Activated CD8-positive, alpha-beta memory T cell treated with anti-CD3 and anti-CD28 coated beads, Interleukin-2, amount 10 ng/mL, durations not matched to agents 7 days and 5 days (primary cell): ENCODE data around the gene OR1L8. TPM values are rescaled to one million over a fixed set of nuclear protein-coding genes. Genes with fewer than 3 reads are reported as not detected.
"Not testable (repeated sequence)": the region's sequence is repeated elsewhere in the genome, so short reads cannot be mapped to it uniquely, and the experiment has no call there.

Experiments used
- ATAC-seq: fragments of 150-1000 bp; cut with Tn5 transposase; one replicate; pipeline ENCODE4 v1.10.0; 2021; ENCODE audit warnings: moderate library complexity
- CTCF ChIA-PET: fragments of 350-600 bp; sonication (Branson Sonifier 250); formaldehyde crosslinking; loops from one replicate; lab custom pipeline; 2021; ENCODE audit warnings: antibody characterized with exemption; lab: Charles Lee
- DNase-seq: peaks from one replicate; pipeline ENCODE4 v3.0.0-alpha.2; 2020
- H3K27ac Mint-ChIP-seq: one replicate; pipeline ENCODE4 v1.8.0; 2021; ENCODE audit warnings: mild to moderate bottlenecking, mixed read lengths
- H3K27me3 Mint-ChIP-seq: one replicate; pipeline ENCODE4 v1.8.0; 2021; ENCODE audit warnings: mixed read lengths
- H3K36me3 Mint-ChIP-seq: one replicate; pipeline ENCODE4 v1.8.0; 2021; ENCODE audit warnings: mild to moderate bottlenecking, mixed read lengths
- H3K4me1 Mint-ChIP-seq: one replicate; pipeline ENCODE4 v1.8.0; 2021; ENCODE audit warnings: mixed read lengths
- H3K4me3 Mint-ChIP-seq: one replicate; pipeline ENCODE4 v1.8.0; 2021; ENCODE audit warnings: mild to moderate bottlenecking, moderate library complexity, mixed read lengths
- H3K9me3 Mint-ChIP-seq: one replicate; pipeline ENCODE4 v1.8.0; 2022; ENCODE audit warnings: low read depth, mixed read lengths
- total RNA-seq, 2 experiments: library from RNA; stranded (reverse); gene quantifications; one replicate each; pipeline ENCODE4 v1.2.3, GENCODE V29; 2021

The OR1L8 gene, protein sequence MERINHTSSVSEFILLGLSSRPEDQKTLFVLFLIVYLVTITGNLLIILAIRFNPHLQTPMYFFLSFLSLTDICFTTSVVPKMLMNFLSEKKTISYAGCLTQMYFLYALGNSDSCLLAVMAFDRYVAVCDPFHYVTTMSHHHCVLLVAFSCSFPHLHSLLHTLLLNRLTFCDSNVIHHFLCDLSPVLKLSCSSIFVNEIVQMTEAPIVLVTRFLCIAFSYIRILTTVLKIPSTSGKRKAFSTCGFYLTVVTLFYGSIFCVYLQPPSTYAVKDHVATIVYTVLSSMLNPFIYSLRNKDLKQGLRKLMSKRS
- total RNA-seq: not detected

DNA sequence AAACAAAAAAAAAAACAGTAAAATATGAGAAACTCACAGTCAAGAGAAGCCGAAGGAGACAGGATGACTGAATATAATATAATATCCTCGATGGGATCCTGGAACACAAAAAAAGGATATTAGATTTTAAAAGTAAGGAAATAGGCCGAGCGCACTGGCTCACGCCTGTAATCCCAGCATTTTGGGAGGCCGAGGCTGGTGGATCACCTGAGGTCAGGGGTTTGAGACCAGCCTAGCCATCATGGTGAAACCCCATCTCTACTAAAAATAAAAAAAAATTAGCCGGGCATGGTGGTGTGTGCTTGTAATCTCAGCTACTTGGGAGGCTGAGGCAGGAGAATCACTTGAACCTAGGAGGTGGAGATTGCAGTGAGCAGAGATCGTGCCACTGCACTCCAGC lies at the start of gene OR1L8:
OR1L8 (minus strand) TSS at position 101 of the 400 bp plus-strand sequence. CDS start 14,907 bp downstream, outside the sequence.
- H3K27me3 Mint-ChIP-seq, DNase-seq, H3K36me3 Mint-ChIP-seq, H3K27ac Mint-ChIP-seq, H3K9me3 Mint-ChIP-seq, H3K4me3 Mint-ChIP-seq, ATAC-seq, CTCF ChIA-PET, H3K4me1 Mint-ChIP-seq: not testable (repeated sequence)

DNA sequence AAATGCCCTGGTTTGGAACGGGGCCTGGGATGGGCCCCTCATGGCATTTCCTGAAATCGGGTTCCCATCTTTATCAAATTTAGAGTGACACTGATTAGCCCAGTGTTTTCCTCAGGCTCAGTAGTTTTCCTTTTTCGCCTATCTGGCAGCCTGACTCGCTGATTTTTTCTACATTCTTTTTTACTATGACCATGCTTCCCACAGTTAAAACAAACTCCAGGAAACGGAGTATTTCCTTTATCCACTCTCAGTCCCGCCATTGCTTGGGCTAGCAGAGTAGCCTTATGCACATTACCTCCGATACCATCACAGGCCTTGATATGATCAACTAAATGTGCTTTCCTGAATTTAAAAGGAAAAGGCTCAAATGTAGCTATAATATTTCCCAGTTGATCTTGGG lies 36.8 kb upstream of the OR1L8 start:
- ATAC-seq: no peak
- Mint-ChIP-seq H3K27ac (no peak overlapping the region), H3K4me3 (no peak overlapping the region), H3K36me3 (no peaks in the 10 kb centered on the region), H3K4me1 (no peaks in the 10 kb centered on the region), H3K9me3 (no peaks in the 10 kb centered on the region), H3K27me3 (no peaks in the 10 kb centered on the region)
- CTCF ChIA-PET: no interaction called here
- DNase-seq: no peak

DNA sequence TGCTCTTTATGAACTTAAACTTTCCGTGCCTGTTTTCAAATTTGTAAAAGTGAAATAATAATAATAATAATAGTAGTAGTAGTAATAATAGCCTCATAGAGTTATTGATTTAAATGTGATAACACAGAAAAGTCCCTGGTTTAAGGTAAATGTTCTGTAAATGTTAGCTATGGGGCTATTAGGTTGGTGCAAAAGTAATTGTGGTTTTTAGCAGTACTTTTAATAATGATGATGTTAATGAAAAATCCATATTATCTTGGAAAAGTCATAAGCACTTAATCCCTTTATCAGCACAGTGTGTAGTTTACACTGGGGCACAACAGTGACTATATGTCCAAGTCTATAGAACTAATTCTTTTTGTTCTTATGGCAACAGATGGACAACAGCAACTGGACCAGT lies 31.2 kb upstream of the OR1L8 start, which contains the start of gene OR1Q1:
OR1Q1 (plus strand) TSS at position 377 of the 400 bp plus-strand sequence; CDS start at position 377, 0 bp downstream.
- no peak within 1 kb of the TSS for H3K27ac Mint-ChIP-seq
- ATAC-seq: no peak
- no peak within 1 kb of the TSS for H3K4me3 Mint-ChIP-seq
- H3K27me3 Mint-ChIP-seq: peaks cover 2% of the 10 kb centered on the region
- no peaks in the 10 kb centered on the region for H3K9me3 Mint-ChIP-seq
- CTCF ChIA-PET: no interaction called here
- no peak for DNase-seq
- no peaks in the 10 kb centered on the region for H3K4me1 Mint-ChIP-seq
- no peaks in the 10 kb centered on the region for H3K36me3 Mint-ChIP-seq

DNA sequence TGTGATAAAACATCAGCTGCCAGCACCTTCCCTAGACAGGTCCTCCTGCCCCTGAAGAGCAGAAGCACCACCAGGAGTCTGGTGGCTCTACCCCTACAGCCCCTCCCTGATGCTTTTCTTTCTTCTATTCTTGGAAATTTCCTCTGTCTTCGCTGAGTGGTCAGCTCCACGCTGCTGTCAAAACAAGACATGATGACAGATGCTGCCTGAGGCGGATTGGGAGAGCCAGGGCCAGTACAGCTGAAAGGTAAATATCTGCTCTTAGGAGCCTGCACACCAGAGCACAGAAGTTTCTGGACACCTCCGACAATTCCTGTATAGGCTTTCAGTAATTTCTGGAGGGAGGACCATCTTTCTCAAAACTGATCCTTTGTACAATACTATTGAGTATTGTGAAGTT lies 26.6 kb upstream of the OR1L8 start:
- H3K27ac Mint-ChIP-seq: no peak overlapping the region
- H3K4me1 Mint-ChIP-seq: no peaks in the 10 kb centered on the region
- no peaks in the 10 kb centered on the region for H3K36me3 Mint-ChIP-seq
- H3K27me3 Mint-ChIP-seq: peaks cover 2% of the 10 kb centered on the region
- no peak for ATAC-seq
- no peaks in the 10 kb centered on the region for H3K9me3 Mint-ChIP-seq
- H3K4me3 Mint-ChIP-seq: no peak overlapping the region
- CTCF ChIA-PET: no interaction called here
- DNase-seq: no peak

DNA sequence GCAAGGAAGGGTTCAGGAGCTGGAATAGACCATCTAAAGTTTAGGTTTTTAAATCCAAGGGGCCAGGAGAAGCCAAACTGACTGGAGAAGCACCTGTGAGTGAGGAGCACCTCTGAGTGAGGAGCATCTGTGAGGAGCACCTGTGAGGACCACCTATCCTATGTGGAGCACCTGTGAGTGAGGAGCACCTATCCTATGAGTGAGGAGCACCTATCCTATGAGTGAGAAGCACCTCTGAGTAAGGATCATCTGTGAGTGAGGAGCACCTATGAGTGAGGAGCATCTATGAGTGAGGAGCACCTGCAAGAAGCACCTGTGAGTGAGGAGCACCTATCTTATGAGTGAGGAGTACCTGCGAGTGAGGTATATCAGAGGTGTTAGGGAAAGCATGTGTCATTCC lies 23.4 kb upstream of the OR1L8 start:
- Mint-ChIP-seq H3K27ac (no peak overlapping the region), H3K9me3 (peaks cover 3% of the 10 kb centered on the region), H3K36me3 (no peaks in the 10 kb centered on the region), H3K27me3 (peaks cover 2% of the 10 kb centered on the region), H3K4me3 (no peak overlapping the region), H3K4me1 (no peaks in the 10 kb centered on the region)
- CTCF ChIA-PET: no interaction called here
- DNase-seq (no peak), ATAC-seq (no peak)

DNA sequence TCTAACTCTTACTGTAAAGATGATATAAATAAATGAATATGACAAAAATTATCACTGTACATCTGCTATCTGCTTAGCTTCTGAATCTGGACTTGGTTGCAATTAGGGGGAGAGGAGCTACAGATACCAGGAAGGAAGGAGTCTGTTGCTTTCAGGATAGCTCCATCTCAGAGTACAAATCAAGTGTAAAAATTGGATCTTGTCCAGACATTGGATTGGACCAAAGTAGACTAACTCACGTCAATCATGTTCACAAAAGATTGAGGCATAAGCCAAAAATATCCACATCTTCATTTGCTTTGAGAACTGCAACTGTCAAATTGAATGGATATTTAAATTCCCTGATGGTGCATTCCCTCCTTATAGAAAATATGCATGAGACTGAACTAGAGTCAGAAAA lies 22.5 kb upstream of the OR1L8 start:
- H3K27ac Mint-ChIP-seq: no peak overlapping the region
- ATAC-seq: no peak
- H3K4me3 Mint-ChIP-seq: no peak overlapping the region
- H3K9me3 Mint-ChIP-seq: peaks cover 5% of the 10 kb centered on the region
- H3K36me3 Mint-ChIP-seq: no peaks in the 10 kb centered on the region
- no peak for DNase-seq
- CTCF ChIA-PET: no interaction called here
- H3K27me3 Mint-ChIP-seq: no peaks in the 10 kb centered on the region
- H3K4me1 Mint-ChIP-seq: no peaks in the 10 kb centered on the region

DNA sequence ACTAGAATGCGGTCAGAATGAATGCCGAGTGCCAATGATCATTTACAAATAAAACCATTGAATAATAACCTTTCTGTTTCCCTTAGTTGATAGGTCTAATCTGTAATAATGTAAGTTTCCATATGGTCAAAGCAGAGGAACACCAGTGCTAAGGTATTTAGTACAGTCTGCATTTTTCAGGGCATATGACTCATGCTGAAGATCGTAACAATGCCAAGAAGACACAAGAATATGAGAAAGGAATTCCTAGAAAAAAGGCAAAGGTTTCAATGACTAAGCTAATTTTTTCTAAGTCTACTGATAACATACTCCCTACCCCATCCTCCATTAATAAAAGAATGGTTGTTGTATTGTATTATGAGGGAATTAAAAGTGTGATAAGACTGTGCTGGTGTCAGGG lies 2.8 kb downstream of the OR1L8 start:
- ATAC-seq (no peak), DNase-seq (no peak)
- Mint-ChIP-seq H3K27ac (no peak overlapping the region), H3K27me3 (no peaks in the 10 kb centered on the region), H3K4me1 (no peaks in the 10 kb centered on the region), H3K9me3 (peaks cover 2% of the 10 kb centered on the region), H3K36me3 (no peaks in the 10 kb centered on the region), H3K4me3 (no peak overlapping the region)
- CTCF ChIA-PET: no interaction called here

DNA sequence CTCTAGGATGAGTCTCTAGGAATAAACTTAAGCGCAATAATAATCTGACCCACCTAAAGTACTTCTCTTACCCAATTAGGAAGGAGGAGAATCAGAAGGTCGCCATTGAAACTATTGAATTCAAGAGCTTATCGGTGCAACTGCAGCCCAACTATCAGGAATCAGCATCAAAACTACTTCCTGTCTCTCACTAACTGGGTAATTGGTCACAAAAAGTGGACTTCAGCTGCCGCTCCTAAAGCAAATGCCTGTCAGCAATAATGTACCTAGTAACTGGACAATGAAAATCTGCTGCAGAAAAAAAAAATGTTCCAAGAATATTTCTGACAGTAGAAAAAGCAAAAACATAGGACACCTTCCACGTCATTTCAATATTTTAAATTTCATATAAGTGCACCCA lies 3.3 kb downstream of the OR1L8 start:
- H3K27me3 Mint-ChIP-seq: no peaks in the 10 kb centered on the region

DNA sequence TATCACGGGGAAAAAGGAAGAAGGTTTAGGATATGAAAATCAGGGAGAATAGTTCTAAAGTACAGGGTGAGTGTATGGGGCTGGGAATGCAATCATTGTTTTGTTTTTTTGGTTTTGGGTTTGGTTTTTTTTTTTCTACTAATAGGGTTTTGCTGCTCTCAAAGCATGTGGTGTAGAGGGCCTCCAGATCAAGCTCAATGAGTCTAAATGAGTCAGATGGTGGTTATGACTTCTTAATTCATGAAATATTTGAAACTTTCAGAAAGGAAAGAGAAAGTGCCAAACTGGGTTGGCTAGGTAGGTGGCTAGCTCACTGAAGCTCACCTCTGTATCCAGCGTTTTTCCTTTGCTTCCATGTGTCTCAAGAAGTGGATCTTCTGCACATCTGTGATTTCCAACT lies 10.7 kb downstream of the OR1L8 start:
- CTCF ChIA-PET: interaction anchor here (0.9 kb wide), 1 partner anchor 10 kb away, joined by 3 read pairs; no protein-coding TSS in a partner anchor
- Mint-ChIP-seq H3K27ac (no peak overlapping the region), H3K27me3 (peaks cover 14% of the 10 kb centered on the region), H3K4me3 (no peak overlapping the region), H3K9me3 (peaks cover 2% of the 10 kb centered on the region), H3K36me3 (no peaks in the 10 kb centered on the region), H3K4me1 (peaks cover 12% of the 10 kb centered on the region)
- ATAC-seq: peak; percentile 55
- no peak for DNase-seq

More for the DNA sequence above, 3.3 kb downstream of the OR1L8 start:
- Mint-ChIP-seq H3K27ac (no peak overlapping the region), H3K4me1 (no peaks in the 10 kb centered on the region), H3K36me3 (no peaks in the 10 kb centered on the region), H3K4me3 (no peak overlapping the region), H3K9me3 (peaks cover 2% of the 10 kb centered on the region)
- CTCF ChIA-PET: no interaction called here
- no peak for ATAC-seq
- no peak for DNase-seq

DNA sequence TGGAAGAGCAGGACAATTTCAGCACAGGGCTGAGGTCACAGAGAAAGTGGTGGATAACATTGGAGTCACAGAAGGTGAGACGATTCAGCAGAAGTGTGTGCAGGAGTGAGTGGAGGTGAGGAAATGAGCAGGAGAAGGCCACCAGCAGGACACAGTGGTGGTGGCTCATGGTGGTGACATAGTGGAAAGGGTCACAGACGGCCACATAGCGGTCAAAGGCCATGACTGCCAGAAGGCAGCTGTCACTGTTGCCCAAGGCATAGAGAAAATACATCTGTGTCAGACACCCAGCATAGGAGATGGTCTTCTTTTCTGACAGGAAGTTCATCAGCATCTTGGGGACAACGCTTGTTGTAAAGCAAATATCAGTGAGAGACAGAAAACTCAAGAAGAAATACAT lies 15.3 kb downstream of the OR1L8 start:
- Mint-ChIP-seq H3K4me1 (peaks cover 12% of the 10 kb centered on the region), H3K27me3 (peaks cover 11% of the 10 kb centered on the region), H3K9me3 (no peaks in the 10 kb centered on the region), H3K4me3 (no peak overlapping the region), H3K36me3 (no peaks in the 10 kb centered on the region), H3K27ac (no peak overlapping the region)
- no peak for ATAC-seq
- CTCF ChIA-PET: no interaction called here
- no peak for DNase-seq

DNA sequence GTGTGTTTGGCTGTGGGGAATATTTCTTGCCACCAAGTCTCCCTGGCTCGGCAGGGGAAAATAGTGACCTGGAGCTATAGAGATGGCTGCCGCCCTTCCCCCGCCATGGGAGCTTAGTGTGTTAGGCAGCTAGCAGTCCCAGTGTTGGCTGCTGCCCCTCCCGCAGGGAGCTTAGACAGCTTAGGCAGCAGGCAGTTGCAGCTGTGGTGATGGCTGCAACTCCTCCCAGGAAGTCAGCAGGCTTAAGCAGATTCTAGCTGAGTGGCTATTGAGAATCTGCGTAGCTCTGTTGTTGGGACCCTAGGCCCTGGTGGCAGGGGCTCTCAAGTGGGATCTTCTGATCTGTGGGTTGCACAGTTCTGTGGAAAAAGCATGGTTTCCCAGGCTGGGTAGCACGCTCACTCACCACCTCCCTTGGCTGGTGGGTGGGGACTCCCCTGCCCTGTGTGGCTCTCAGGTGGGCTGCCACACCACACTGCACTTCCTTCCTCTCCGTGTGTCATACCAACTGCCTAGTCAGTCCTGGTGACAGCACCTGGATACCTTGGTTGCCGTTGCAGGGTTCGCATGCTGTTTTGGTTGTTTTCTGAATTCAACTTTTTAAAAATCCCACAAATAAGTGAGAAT lies 20.9 kb downstream of the OR1L8 start:
- ATAC-seq (peak; percentile 58), DNase-seq (peak; percentile 68)
- H3K9me3 Mint-ChIP-seq: peaks cover 7% of the 10 kb centered on the region
- H3K4me1 Mint-ChIP-seq: peaks cover 17% of the 10 kb centered on the region
- H3K27ac Mint-ChIP-seq: no peak overlapping the region
- CTCF ChIA-PET: interaction anchor here (0.9 kb wide), 1 partner anchor 10 kb away, joined by 3 read pairs; no protein-coding TSS in a partner anchor
- H3K27me3 Mint-ChIP-seq: peaks cover 28% of the 10 kb centered on the region
- no peak overlapping the region for H3K4me3 Mint-ChIP-seq
- H3K36me3 Mint-ChIP-seq: peaks cover 8% of the 10 kb centered on the region

DNA sequence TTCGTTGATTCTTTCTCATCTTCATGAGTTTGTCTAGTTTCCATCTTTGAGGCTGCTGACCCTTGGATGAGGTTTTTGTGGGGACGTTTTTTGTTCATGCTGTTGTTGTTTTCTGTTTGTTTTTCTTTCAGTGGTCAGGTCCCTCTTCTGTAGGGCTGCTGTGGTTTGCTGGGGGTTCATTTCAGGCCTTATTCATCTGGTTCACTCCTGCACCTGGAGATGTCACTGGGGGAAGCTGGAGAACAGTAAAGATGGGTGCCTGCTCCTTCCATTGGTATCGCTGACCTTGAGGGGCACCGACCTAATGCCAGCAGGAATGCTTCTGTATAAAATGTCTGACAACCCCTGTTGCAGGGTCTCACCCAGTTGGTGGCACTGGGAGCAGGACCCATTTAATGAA lies 21.7 kb downstream of the OR1L8 start:
- CTCF ChIA-PET: no interaction called here
- peaks cover 7% of the 10 kb centered on the region for H3K9me3 Mint-ChIP-seq
- ATAC-seq: no peak
- no peak for DNase-seq
- H3K4me1 Mint-ChIP-seq: peaks cover 17% of the 10 kb centered on the region
- no peak overlapping the region for H3K27ac Mint-ChIP-seq
- peaks cover 28% of the 10 kb centered on the region for H3K27me3 Mint-ChIP-seq
- peaks cover 8% of the 10 kb centered on the region for H3K36me3 Mint-ChIP-seq
- H3K4me3 Mint-ChIP-seq: no peak overlapping the region

DNA sequence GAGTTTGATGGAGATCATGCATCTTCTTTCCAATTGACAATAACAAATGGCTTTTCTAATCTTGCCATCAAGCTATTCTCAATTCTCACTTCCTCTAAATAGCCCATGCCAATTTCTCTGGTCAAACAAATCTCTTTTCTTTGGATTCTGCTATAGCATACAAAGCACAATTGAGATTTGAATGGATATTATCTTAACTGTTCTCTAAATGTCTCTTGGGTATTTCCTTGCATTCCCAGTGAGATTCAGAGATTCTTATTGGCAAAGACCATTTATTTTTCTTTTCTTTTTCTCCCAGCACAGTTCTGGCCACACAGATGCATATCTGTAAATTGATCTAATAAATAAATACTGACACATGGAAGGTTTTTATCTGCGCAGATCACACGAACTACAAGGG lies 30.4 kb downstream of the OR1L8 start, which contains the start of gene OR1N2:
OR1N2 (plus strand) TSS at position 301 of the 400 bp plus-strand sequence. CDS start 100 bp downstream, outside the sequence.
- DNase-seq: no peak
- CTCF ChIA-PET: no interaction called here
- Mint-ChIP-seq H3K27me3 (peaks cover 23% of the 10 kb centered on the region), H3K9me3 (no peaks in the 10 kb centered on the region), H3K27ac (no peak within 1 kb of the TSS), H3K36me3 (no peaks in the 10 kb centered on the region), H3K4me3 (no peak within 1 kb of the TSS), H3K4me1 (no peaks in the 10 kb centered on the region)
- ATAC-seq: no peak

DNA sequence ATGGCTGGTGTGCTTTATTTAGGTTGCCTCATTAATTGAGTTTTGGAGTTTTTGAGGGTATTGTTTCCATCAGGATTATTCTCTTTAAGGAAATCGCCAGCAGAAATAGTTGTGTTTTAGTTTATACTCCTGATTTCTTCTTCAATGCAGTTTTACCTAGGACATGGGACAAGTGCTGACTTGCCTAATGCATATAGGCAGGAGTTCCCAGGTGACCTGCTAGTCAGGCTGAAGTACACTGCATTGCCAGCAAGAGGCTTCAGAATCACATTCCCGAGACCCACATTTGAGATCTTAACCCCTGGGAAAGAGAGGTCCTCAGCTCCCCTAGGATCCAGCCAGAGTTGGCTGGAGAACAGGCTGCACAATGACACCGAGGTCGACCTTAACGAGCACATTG lies 31.8 kb downstream of the OR1L8 start:
- no peaks in the 10 kb centered on the region for H3K36me3 Mint-ChIP-seq
- no peaks in the 10 kb centered on the region for H3K4me1 Mint-ChIP-seq
- H3K4me3 Mint-ChIP-seq: no peak overlapping the region
- no peak overlapping the region for H3K27ac Mint-ChIP-seq
- no peaks in the 10 kb centered on the region for H3K9me3 Mint-ChIP-seq
- CTCF ChIA-PET: no interaction called here
- no peak for DNase-seq
- peaks cover 24% of the 10 kb centered on the region for H3K27me3 Mint-ChIP-seq
- no peak for ATAC-seq
